ENCODE data around the gene PLS3. TPM values are rescaled to one million over a fixed set of nuclear protein-coding genes. Genes with fewer than 3 reads are reported as not detected.

Gene PLS3
- total RNA-seq, 1 experiment from 2014 or later = 88.2 TPM

DNA sequence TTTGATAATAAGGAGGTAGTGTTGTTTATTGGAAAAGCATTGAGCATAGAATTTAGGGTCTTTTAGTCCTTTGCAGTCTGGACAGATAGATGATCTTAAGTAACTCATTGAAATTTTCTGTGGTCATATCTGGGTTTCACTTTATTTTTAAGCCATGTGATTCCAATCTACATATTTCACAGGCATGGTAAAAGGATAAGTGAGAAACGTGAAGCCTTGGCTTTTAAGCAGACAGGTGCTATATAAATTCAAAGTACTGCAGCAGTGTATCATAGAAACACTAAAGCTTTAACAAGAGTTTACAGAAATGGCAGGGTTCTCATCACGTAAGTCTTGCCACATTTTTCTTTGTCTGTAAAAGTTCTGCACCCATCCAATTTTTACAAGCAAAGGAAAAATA is 4.9 kb downstream of the PLS3 start:
- no peaks in the 10 kb centered on the region for H3K9me3 ChIP-seq (ENCODE audit: low read depth, low read length, poor library complexity, severe bottlenecking)
- no peak overlapping the region for H3K27ac ChIP-seq (ENCODE audit: low read depth, low read length, poor library complexity, severe bottlenecking)
- intact Hi-C loops (cut with micrococcal nuclease; ENCODE audit: unreplicated experiment) = loop anchor here (10.0 kb wide), 1 partner anchor 201 kb away; no protein-coding TSS in a partner anchor
- no peaks in the 10 kb centered on the region for H3K36me3 ChIP-seq (ENCODE audit: insufficient read depth, low read length, poor library complexity, severe bottlenecking)
- H3K4me1 ChIP-seq (ENCODE audit: insufficient read depth, low read length, poor library complexity, severe bottlenecking) = peaks cover 4% of the 10 kb centered on the region
- CTCF ChIA-PET = no interaction called here
- no TSS peak for BruUV-seq (replicated peaks)
- peaks cover 37% of the 10 kb centered on the region for H3K27me3 ChIP-seq (replicated peaks; ENCODE audit: insufficient read depth, low read depth, low read length, poor library complexity)
- DNase-seq (ENCODE audit: low spot score) = no peak
- TF ChIP-seq CTCF (conservative IDR thresholded peaks at IDR 0.05; ENCODE audit: low read depth, low read length) (no peak), EZH2 (IDR thresholded peaks at IDR 0.05; ENCODE audit: borderline replicate concordance, low read depth, low read length, poor library complexity, severe bottlenecking) (no peak)
- no peak overlapping the region for H3K4me3 ChIP-seq (ENCODE audit: low read depth, low read length, poor library complexity, severe bottlenecking)
- POLR2A ChIA-PET (ENCODE audit: low non-redundant PET) = no interaction called here

DNA sequence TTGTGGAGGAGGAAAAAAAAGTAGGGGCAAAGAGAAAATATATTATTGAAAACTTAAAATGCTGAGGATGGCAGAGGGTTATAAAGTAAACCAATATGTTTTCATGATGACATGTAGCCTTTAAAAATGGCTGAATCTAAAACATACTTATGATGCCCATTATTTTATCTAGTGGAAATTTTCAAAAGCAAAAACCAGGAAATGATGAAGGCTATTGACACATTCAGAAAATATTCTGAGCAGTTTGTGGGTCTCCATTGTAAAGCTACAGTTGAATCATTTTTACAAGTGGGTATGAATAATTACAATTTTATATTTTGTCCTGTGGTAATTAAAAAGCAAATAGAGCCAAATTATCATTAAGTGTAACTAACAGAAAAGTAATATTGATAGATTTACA is 10.7 kb downstream of the PLS3 start:
- H3K36me3 ChIP-seq (ENCODE audit: insufficient read depth, low read length, poor library complexity, severe bottlenecking) = peaks cover 3% of the 10 kb centered on the region
- intact Hi-C loops (cut with micrococcal nuclease; ENCODE audit: unreplicated experiment) = no loop called here
- no peaks in the 10 kb centered on the region for H3K27me3 ChIP-seq (replicated peaks; ENCODE audit: insufficient read depth, low read depth, low read length, poor library complexity)
- H3K9me3 ChIP-seq (ENCODE audit: low read depth, low read length, poor library complexity, severe bottlenecking) = no peaks in the 10 kb centered on the region
- H3K4me3 ChIP-seq (ENCODE audit: low read depth, low read length, poor library complexity, severe bottlenecking) = no peak overlapping the region
- BruUV-seq (replicated peaks) = TSS peak; percentile 8
- H3K4me1 ChIP-seq (ENCODE audit: insufficient read depth, low read length, poor library complexity, severe bottlenecking) = no peaks in the 10 kb centered on the region
- ChIA-PET POLR2A (ENCODE audit: low non-redundant PET) (no interaction called here), CTCF (no interaction called here)
- TF ChIP-seq EZH2 (IDR thresholded peaks at IDR 0.05; ENCODE audit: borderline replicate concordance, low read depth, low read length, poor library complexity, severe bottlenecking) (no peak), CTCF (conservative IDR thresholded peaks at IDR 0.05; ENCODE audit: low read depth, low read length) (no peak)
- no peak for DNase-seq (ENCODE audit: low spot score)
- no peak overlapping the region for H3K27ac ChIP-seq (ENCODE audit: low read depth, low read length, poor library complexity, severe bottlenecking)

DNA sequence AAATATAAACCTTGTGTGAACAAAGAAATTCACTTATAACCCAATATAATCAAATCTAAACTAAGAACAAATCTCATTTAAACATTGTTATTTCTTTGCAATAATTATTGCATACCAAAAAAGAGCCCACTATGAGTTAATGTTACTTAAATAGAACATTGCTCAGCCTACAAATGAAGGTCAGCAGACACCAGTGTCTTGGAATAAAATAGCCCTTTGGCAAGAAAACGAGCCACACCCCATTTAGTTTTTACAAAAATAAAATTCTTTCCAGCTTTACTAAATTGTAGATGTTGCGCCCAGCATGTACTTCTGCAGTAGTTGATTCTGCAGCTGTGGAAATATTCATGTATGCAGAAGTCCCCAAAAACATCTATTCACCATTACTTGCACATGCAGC is 12.2 kb downstream of the PLS3 start:
- no peaks in the 10 kb centered on the region for H3K9me3 ChIP-seq (ENCODE audit: low read depth, low read length, poor library complexity, severe bottlenecking)
- H3K4me3 ChIP-seq (ENCODE audit: low read depth, low read length, poor library complexity, severe bottlenecking) = no peak overlapping the region
- no peaks in the 10 kb centered on the region for H3K4me1 ChIP-seq (ENCODE audit: insufficient read depth, low read length, poor library complexity, severe bottlenecking)
- CTCF ChIA-PET = interaction anchor here (0.6 kb wide), 1 partner anchor 368 kb away, joined by 3 read pairs; no protein-coding TSS in a partner anchor
- no TSS peak for BruUV-seq (replicated peaks)
- POLR2A ChIA-PET (ENCODE audit: low non-redundant PET) = no interaction called here
- TF ChIP-seq CTCF (conservative IDR thresholded peaks at IDR 0.05; ENCODE audit: low read depth, low read length) (no peak), EZH2 (IDR thresholded peaks at IDR 0.05; ENCODE audit: borderline replicate concordance, low read depth, low read length, poor library complexity, severe bottlenecking) (no peak)
- H3K27ac ChIP-seq (ENCODE audit: low read depth, low read length, poor library complexity, severe bottlenecking) = no peak overlapping the region
- no peaks in the 10 kb centered on the region for H3K27me3 ChIP-seq (replicated peaks; ENCODE audit: insufficient read depth, low read depth, low read length, poor library complexity)
- no peak for DNase-seq (ENCODE audit: low spot score)
- intact Hi-C loops (cut with micrococcal nuclease; ENCODE audit: unreplicated experiment) = no loop called here
- peaks cover 3% of the 10 kb centered on the region for H3K36me3 ChIP-seq (ENCODE audit: insufficient read depth, low read length, poor library complexity, severe bottlenecking)

All from A673 (cell line).